ENCODE results near the gene CACNA1G. TPM values are rescaled to one million over a fixed set of nuclear protein-coding genes. Genes with fewer than 3 reads are reported as not detected.

Gene CACNA1G
- total RNA-seq, 1 donor from 2014 or later: 29.0 TPM

DNA sequence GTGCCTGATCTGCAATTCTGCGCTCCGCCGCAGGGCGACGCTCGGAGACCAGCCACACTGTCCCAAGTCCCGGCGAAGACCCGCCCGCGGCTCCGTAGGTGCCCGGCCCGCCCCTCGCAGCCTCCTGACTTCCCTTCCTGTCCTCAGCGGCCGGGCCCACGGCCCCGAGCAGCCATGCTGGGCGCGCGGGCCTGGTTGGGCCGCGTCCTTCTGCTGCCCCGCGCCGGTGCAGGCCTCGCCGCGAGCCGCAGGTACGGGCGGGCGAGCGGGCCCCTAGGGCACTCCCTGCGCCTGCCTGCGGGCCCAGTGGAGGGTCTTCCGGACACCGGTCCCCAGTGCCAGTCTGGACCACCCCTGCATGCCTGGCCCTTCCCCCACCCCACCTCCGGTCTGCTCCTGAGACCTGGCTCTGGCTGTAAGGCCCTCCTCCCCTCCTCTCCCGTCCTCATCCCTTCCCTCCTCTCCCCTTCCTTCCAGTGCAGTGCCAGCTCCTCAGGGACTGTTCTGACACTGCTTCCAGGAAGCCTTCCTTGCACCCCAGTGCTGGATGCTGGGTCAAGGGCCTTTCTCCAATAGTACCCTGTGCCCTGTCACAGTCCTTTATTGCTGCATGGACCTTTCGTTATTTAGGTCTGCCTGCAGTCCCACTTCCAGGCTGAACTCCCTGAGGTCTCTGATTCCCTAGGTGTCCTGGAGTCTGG lies 13.3 kb upstream of the CACNA1G start, which contains the start of gene SPATA20:
Gene SPATA20 (plus strand): TSS at position 140 of the 701 bp plus-strand sequence. CDS start 35 bp downstream, at position 175.
- H3K27ac Mint-ChIP-seq: peak within 1 kb of the TSS; percentile 47

DNA sequence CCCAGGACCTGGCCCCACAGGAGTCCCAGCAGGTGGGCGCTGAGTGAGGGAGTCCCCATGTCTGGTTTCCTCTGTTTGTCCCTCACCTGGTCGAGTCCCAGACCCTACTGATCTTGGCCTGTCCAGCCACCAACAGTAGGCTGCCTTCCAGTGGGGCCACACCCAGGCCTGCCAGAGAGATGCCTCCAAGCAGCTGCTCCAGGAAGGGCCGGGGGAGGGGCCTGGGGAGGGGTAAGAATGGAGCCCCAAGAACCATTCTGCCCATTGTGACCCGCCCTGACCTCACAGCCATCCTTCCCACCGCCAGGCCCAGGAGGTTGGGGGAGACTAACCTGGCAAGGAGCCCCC lies 12.8 kb upstream of the CACNA1G start:
- peak overlapping the region; percentile 70 for H3K4me3 Mint-ChIP-seq
- peaks cover 3% of the 10 kb centered on the region for H3K27me3 Mint-ChIP-seq (ENCODE audit: low read depth)
- no peak for DNase-seq (ENCODE audit: low spot score in 2 of 2, unreplicated experiment in 2 of 2)
- no peaks in the 10 kb centered on the region for H3K9me3 Mint-ChIP-seq
- H3K4me1 Mint-ChIP-seq: peaks cover 14% of the 10 kb centered on the region
- no peak overlapping the region for H3K27ac Mint-ChIP-seq
- H3K36me3 Mint-ChIP-seq: no peaks in the 10 kb centered on the region
- TF ChIP-seq, protein P1, sequence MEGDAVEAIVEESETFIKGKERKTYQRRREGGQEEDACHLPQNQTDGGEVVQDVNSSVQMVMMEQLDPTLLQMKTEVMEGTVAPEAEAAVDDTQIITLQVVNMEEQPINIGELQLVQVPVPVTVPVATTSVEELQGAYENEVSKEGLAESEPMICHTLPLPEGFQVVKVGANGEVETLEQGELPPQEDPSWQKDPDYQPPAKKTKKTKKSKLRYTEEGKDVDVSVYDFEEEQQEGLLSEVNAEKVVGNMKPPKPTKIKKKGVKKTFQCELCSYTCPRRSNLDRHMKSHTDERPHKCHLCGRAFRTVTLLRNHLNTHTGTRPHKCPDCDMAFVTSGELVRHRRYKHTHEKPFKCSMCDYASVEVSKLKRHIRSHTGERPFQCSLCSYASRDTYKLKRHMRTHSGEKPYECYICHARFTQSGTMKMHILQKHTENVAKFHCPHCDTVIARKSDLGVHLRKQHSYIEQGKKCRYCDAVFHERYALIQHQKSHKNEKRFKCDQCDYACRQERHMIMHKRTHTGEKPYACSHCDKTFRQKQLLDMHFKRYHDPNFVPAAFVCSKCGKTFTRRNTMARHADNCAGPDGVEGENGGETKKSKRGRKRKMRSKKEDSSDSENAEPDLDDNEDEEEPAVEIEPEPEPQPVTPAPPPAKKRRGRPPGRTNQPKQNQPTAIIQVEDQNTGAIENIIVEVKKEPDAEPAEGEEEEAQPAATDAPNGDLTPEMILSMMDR (IDR thresholded peaks at IDR 0.05; ENCODE audit: unreplicated experiment): no peak

More for the DNA sequence above, 13.3 kb upstream of the CACNA1G start, which contains the start of gene SPATA20:
- Mint-ChIP-seq H3K9me3 (no peaks in the 10 kb centered on the region), H3K4me1 (peaks cover 19% of the 10 kb centered on the region), H3K27me3 (ENCODE audit: low read depth) (peaks cover 3% of the 10 kb centered on the region), H3K36me3 (no peaks in the 10 kb centered on the region), H3K4me3 (peak within 1 kb of the TSS; percentile 70)
- peak; percentile 84 to 91 for DNase-seq (ENCODE audit: low spot score in 2 of 2, unreplicated experiment in 2 of 2)
- TF ChIP-seq, protein P1 (IDR thresholded peaks at IDR 0.05; ENCODE audit: unreplicated experiment): peak; percentile 98

DNA sequence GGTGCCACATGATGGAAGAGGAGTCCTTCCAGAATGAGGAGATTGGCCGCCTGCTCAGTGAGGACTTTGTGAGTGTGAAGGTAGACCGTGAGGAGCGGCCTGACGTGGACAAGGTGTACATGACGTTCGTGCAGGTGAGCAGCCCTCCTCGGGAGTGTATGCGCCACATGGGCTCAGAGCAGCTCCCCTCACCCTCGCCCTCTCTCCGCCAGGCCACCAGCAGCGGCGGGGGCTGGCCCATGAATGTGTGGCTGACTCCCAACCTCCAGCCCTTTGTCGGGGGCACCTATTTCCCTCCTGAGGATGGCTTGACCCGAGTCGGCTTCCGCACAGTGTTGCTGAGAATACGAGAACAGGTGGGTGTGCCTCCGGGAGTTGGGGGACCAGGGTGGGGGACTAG lies 11.7 kb upstream of the CACNA1G start:
- Mint-ChIP-seq H3K9me3 (no peaks in the 10 kb centered on the region), H3K27ac (no peak overlapping the region), H3K4me1 (peaks cover 6% of the 10 kb centered on the region), H3K4me3 (no peak overlapping the region), H3K27me3 (ENCODE audit: low read depth) (peaks cover 3% of the 10 kb centered on the region), H3K36me3 (no peaks in the 10 kb centered on the region)
- TF ChIP-seq, protein P1 (IDR thresholded peaks at IDR 0.05; ENCODE audit: unreplicated experiment): no peak
- no peak for DNase-seq (ENCODE audit: low spot score in 2 of 2, unreplicated experiment in 2 of 2)

DNA sequence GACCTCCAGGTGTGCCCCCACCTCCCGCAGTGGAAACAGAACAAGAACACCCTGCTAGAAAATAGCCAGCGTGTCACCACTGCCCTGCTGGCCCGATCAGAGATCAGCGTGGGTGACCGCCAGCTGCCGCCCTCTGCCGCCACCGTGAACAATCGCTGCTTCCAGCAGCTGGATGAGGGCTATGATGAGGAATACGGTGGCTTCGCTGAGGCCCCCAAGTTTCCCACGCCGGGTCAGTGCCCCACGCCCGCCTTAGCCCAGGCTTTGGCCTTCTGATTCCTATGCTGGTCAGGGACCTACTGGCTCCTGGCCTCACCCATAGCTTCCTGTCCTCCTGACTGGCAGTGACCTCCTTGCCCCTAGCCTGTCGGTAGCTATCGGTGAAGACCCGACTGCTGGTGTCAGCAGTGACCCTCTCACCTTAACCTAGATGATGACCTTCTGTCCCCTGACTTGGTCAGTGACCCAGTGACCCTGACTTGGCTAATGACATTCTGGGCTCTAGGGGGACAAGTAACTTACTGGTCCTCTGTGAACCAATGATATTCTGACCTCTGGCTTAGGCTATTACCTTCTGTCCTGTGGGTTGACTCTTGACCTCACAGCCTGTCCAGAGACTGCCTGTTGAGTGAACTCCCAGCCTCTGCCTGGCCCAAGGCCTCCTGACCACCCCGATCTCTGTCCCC lies 11.1 kb upstream of the CACNA1G start:
- peaks cover 6% of the 10 kb centered on the region for H3K4me1 Mint-ChIP-seq
- H3K4me3 Mint-ChIP-seq: no peak overlapping the region
- peaks cover 3% of the 10 kb centered on the region for H3K27me3 Mint-ChIP-seq (ENCODE audit: low read depth)
- TF ChIP-seq, protein P1 (IDR thresholded peaks at IDR 0.05; ENCODE audit: unreplicated experiment): no peak
- no peaks in the 10 kb centered on the region for H3K36me3 Mint-ChIP-seq
- no peak overlapping the region for H3K27ac Mint-ChIP-seq
- DNase-seq (ENCODE audit: low spot score in 2 of 2, unreplicated experiment in 2 of 2): no peak
- H3K9me3 Mint-ChIP-seq: no peaks in the 10 kb centered on the region

DNA sequence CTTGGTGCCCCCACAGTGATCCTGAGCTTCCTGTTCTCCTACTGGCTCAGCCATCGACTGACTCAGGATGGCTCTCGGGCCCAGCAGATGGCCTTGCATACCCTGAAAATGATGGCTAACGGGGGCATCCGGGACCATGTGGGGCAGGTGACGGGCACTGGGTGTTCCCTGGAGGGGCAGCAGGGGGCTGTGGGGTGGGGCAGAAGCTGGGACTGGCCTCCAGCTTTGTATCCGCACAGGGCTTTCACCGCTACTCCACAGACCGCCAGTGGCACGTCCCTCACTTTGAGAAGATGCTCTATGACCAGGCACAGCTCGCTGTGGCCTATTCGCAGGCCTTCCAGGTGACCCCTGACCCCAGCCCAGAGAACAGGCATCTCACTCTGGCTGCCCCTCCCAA lies 10.5 kb upstream of the CACNA1G start:
- no peak overlapping the region for H3K27ac Mint-ChIP-seq
- TF ChIP-seq, protein P1 (IDR thresholded peaks at IDR 0.05; ENCODE audit: unreplicated experiment): no peak

More for the DNA sequence above, 10.5 kb upstream of the CACNA1G start:
- no peak for DNase-seq (ENCODE audit: low spot score in 2 of 2, unreplicated experiment in 2 of 2)
- Mint-ChIP-seq H3K9me3 (no peaks in the 10 kb centered on the region), H3K27me3 (ENCODE audit: low read depth) (peaks cover 3% of the 10 kb centered on the region), H3K36me3 (no peaks in the 10 kb centered on the region), H3K4me3 (no peak overlapping the region), H3K4me1 (peaks cover 6% of the 10 kb centered on the region)

Data from mesothelial cell of epicardium (in vitro differentiated cells).